Endothelial cell of umbilical vein (primary cell): ENCODE measurements around the gene FRMD4A. TPM values are rescaled to one million over a fixed set of nuclear protein-coding genes. Genes with fewer than 3 reads are reported as not detected.
"Not testable (repeated sequence)": the region's sequence is repeated elsewhere in the genome, so short reads cannot be mapped to it uniquely, and the experiment has no call there.

ENCODE experiments used
- BruUV-seq: library from RNA; stranded (reverse); fragments of 400-500 nt; replicated peaks from 2 replicates; lab custom pipeline; 2021; lab: Mats Ljungman, UMichigan
- CTCF ChIA-PET: fragments of 300-600, 350-600 bp; sonication (Branson Sonifier 250); formaldehyde crosslinking; loops from one replicate; lab custom pipeline; 2021; ENCODE audit warnings: antibody characterized with exemption, inconsistent platforms; lab: Charles Lee
- POLR2A ChIA-PET: fragments of 300-600, 350-600 bp; sonication (Branson Sonifier 250); formaldehyde crosslinking; loops from one replicate; lab custom pipeline; 2021; ENCODE audit warnings: antibody characterized with exemption, inconsistent platforms; lab: Charles Lee
- DNase-seq: peaks from one replicate; pipeline ENCODE4 v3.0.0-alpha.2; 2011; ENCODE audit warnings: low read depth, low spot score
- FAIRE-seq: peaks from 2 replicates; lab custom pipeline; 2011; peaks lifted over from hg19 to GRCh38; lab: Jason Lieb, UNC
- H2AFZ ChIP-seq: 2 replicates; pipeline ENCODE4 v1.6.0; 2012; ENCODE audit warnings: low read depth, low read length, control low read depth, inconsistent platforms
- H3K27ac ChIP-seq: 2 replicates; pipeline ENCODE4 v1.5.1; 2011; ENCODE audit warnings: low read depth, mild to moderate bottlenecking, control low read depth, low read length, moderate library complexity; ENCODE audit not compliant: insufficient read depth
- H3K27me3 ChIP-seq, 2 experiments: 2 replicates each; pipeline versions ENCODE4 v1.6.0 to v1.6.1; 2011; ENCODE audit warnings: low read length in 2 of 2, mixed read lengths in 1 of 2; ENCODE audit not compliant: control insufficient read depth in 2 of 2, insufficient read depth in 2 of 2
- H3K36me3 ChIP-seq, 2 experiments: 2 replicates in 1 of 2; 3 replicates in 1 of 2; pipeline ENCODE4 v1.5.1; 2011; ENCODE audit warnings: low read length in 2 of 2, mild to moderate bottlenecking in 1 of 2, moderate library complexity in 1 of 2; ENCODE audit not compliant: control insufficient read depth in 2 of 2, insufficient read depth in 2 of 2; ENCODE audit errors: extremely low read depth in 1 of 2
- H3K4me1 ChIP-seq: 3 replicates; pipeline ENCODE4 v1.5.1; 2011; ENCODE audit warnings: mild to moderate bottlenecking, low read length; ENCODE audit not compliant: control insufficient read depth, insufficient read depth; ENCODE audit errors: extremely low read depth
- H3K4me2 ChIP-seq: 2 replicates; pipeline ENCODE4 v1.6.1; 2011; ENCODE audit warnings: low read length, control low read depth, mixed read lengths; ENCODE audit not compliant: insufficient read depth
- H3K4me3 ChIP-seq, 3 experiments: fragments of 200-600 bp in 1 of 3; sonication (generic), shearing (Covaris generic) in 1 of 3; replicated peaks in 1 of 3; 2 replicates each; pipeline ENCODE4 v1.5.1; 2011 to 2016; ENCODE audit warnings: control low read depth in 3 of 3, low read length in 3 of 3, mild to moderate bottlenecking in 2 of 3, inconsistent platforms in 1 of 3, low read depth in 1 of 3, moderate library complexity in 1 of 3; ENCODE audit not compliant: insufficient read depth in 1 of 3
- H3K79me2 ChIP-seq: 2 replicates; pipeline ENCODE4 v1.6.0; 2012; ENCODE audit warnings: low read length, inconsistent platforms; ENCODE audit not compliant: control insufficient read depth, insufficient read depth
- H3K9ac ChIP-seq: replicated peaks from 2 replicates; pipeline ENCODE3; 2011; ENCODE audit warnings: low read length, control low read depth; ENCODE audit not compliant: insufficient read depth; ENCODE audit errors: extremely low read depth
- H3K9me1 ChIP-seq: replicated peaks from 3 replicates; pipeline ENCODE4 v1.6.0; 2011; ENCODE audit warnings: mild to moderate bottlenecking, low read length; ENCODE audit not compliant: control insufficient read depth, insufficient read depth; ENCODE audit errors: extremely low read depth
- H3K9me3 ChIP-seq: replicated peaks from 2 replicates; pipeline ENCODE4 v1.5.1; 2012; ENCODE audit warnings: low read length, inconsistent platforms; ENCODE audit not compliant: control insufficient read depth, insufficient read depth
- H4K20me1 ChIP-seq: replicated peaks from 2 replicates; pipeline ENCODE3; 2011; ENCODE audit warnings: mild to moderate bottlenecking, low read length; ENCODE audit not compliant: control insufficient read depth, insufficient read depth; ENCODE audit errors: extremely low read depth
- CTCF ChIP-seq, 2 donors: IDR thresholded peaks; 1 replicate in 1 of 2; 2 replicates in 1 of 2; pipeline ENCODE4 v1.5.1; 2011; ENCODE audit warnings: low read length in 2 of 2, mild to moderate bottlenecking in 2 of 2, moderate library complexity in 2 of 2, control low read depth in 1 of 2, inconsistent platforms in 1 of 2, low read depth in 1 of 2; ENCODE audit not compliant: insufficient read depth in 1 of 2; ENCODE audit errors: extremely low read depth in 1 of 2
- EZH2 ChIP-seq: IDR thresholded peaks from 2 replicates; pipeline ENCODE4 v1.6.1; 2012; ENCODE audit warnings: borderline replicate concordance, low read depth, mild to moderate bottlenecking, moderate library complexity, low read length, inconsistent platforms; ENCODE audit not compliant: severe bottlenecking
- FOS ChIP-seq: IDR thresholded peaks from 2 replicates; pipeline ENCODE4 v1.6.1; 2011; ENCODE audit warnings: mild to moderate bottlenecking, low read length, moderate library complexity, borderline replicate concordance; ENCODE audit not compliant: insufficient read depth
- GATA2 ChIP-seq: IDR thresholded peaks from 2 replicates; pipeline ENCODE4 v1.7.0; 2011; ENCODE audit warnings: low read depth, mild to moderate bottlenecking, moderate library complexity, mixed read lengths, low read length; ENCODE audit not compliant: insufficient read length, insufficient read depth
- JUN ChIP-seq: IDR thresholded peaks from 2 replicates; pipeline ENCODE4 v1.6.1; 2011; ENCODE audit warnings: borderline replicate concordance, low read depth; ENCODE audit not compliant: insufficient read length, insufficient read depth
- MYC ChIP-seq: IDR thresholded peaks from one replicate; pipeline ENCODE4 v1.6.1; 2011; ENCODE audit warnings: mild to moderate bottlenecking, low read depth, low read length
- POLR2A ChIP-seq: IDR thresholded peaks from 2 replicates; pipeline ENCODE4 v1.6.1; 2012; ENCODE audit warnings: low read depth, mild to moderate bottlenecking, control low read depth, low read length
- POLR2AphosphoS5 ChIP-seq: IDR thresholded peaks from 2 replicates; pipeline ENCODE4 v1.6.1; 2012; ENCODE audit warnings: low read depth, mild to moderate bottlenecking, control low read depth, low read length, moderate library complexity; ENCODE audit not compliant: insufficient read depth
- dilution Hi-C: fragments of 300-500 bp; cut with MboI; formaldehyde crosslinking; loops from one replicate; pipeline ENCODE4 v1.15.0; 2019; ENCODE audit warnings: low sequenced_read_pairs; ENCODE audit not compliant: extremely low pct_ligation_motif_present
- intact Hi-C: fragments of 100-400 bp; cut with micrococcal nuclease; formaldehyde crosslinking; loops from one replicate; pipeline ENCODE4 v1.10.0; 2022
- polyA plus RNA-seq, 4 experiments: library from polyadenylated mRNA; depleted of rRNA in 3 of 4; stranded (reverse) in 3 of 4; unstranded in 1 of 4; fragments of >200 nt; gene quantifications; 2 replicates each; pipeline versions ENCODE4 v1.2.1 to v1.2.3, GENCODE V29; 2011 to 2012; ENCODE audit warnings: missing spikeins in 1 of 4
- total RNA-seq: library from RNA; stranded (reverse); gene quantifications from 2 replicates; pipeline ENCODE4 v1.2.3, GENCODE V29; 2021
- TF ChIP-seq, protein P1 (sequence below): IDR thresholded peaks from 2 replicates; pipeline ENCODE4 v1.6.1; 2011; ENCODE audit not compliant: insufficient read depth, insufficient read length

FRMD4A gene
- total and polyA plus RNA-seq, 2 donors (not counting 3 experiments of a cell fraction or from before 2014, with no cell fraction given) = 123 to 148 TPM

DNA sequence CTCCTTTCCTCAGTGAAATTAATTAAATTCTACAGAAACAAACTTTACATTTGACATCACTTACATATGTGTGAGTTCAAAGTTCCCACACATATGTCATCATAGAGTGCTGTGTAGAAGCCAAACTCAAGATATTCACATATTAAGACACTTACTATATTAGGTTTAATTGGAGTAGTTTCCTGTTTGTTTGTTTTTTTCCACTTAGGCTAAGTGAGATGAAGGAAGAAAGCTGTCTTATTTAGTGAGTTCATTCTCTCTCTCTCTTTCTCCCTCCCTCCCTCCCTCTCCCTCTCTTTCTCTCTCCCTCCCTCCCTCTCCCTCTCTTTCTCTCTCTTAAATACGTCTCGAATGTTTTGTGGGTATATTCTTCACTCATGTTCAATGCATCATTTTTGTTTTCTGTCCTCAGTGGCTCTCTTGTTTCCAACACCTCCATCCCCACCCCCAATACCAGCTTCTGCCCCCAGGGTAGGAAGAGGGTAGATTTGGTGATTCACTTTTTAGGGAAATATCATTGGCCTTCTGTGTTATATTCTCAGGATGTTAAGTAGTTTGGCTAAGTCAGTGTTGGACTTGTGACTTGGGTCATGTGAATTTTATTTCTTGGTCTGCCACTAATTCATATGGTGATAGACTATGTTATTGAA, 262.0 kb downstream of the FRMD4A start:
- no peak overlapping the region for H3K27ac ChIP-seq
- TF ChIP-seq POLR2A (no peak), EZH2 (no peak), GATA2 (no peak), POLR2AphosphoS5 (no peak), FOS (no peak), MYC (no peak), JUN (no peak), CTCF (IDR thresholded peaks at IDR 0.05; ENCODE audit: extremely low read depth in 1 of 2, insufficient read depth in 1 of 2, low read depth in 1 of 2, low read length in 2 of 2) (no peak)
- TF ChIP-seq, protein P1, sequence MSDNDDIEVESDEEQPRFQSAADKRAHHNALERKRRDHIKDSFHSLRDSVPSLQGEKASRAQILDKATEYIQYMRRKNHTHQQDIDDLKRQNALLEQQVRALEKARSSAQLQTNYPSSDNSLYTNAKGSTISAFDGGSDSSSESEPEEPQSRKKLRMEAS = no peak
- ChIA-PET CTCF (interaction anchor here (1.4 kb wide), 1 partner anchor 14 kb away, joined by 5 read pairs; no protein-coding TSS in a partner anchor), POLR2A (no interaction called here)
- no peaks in the 10 kb centered on the region for H3K9me1 ChIP-seq
- no peaks in the 10 kb centered on the region for H3K9me3 ChIP-seq
- H3K4me2 ChIP-seq = no peak overlapping the region
- H3K36me3 ChIP-seq = no peaks in the 10 kb centered on the region
- H3K9ac ChIP-seq = no peak overlapping the region
- no peaks in the 10 kb centered on the region for H3K79me2 ChIP-seq
- no peaks in the 10 kb centered on the region for H4K20me1 ChIP-seq
- intact Hi-C loops (no loop called here), dilution Hi-C loops (no loop called here)
- peaks cover 28% of the 10 kb centered on the region for H3K4me1 ChIP-seq
- peaks cover 0 to 3% of the 10 kb centered on the region in 2 experiments for H3K27me3 ChIP-seq
- FAIRE-seq (no peak), DNase-seq (no peak)
- no peak overlapping the region for H3K4me3 ChIP-seq
- H2AFZ ChIP-seq = no peak overlapping the region
- no TSS peak for BruUV-seq

DNA sequence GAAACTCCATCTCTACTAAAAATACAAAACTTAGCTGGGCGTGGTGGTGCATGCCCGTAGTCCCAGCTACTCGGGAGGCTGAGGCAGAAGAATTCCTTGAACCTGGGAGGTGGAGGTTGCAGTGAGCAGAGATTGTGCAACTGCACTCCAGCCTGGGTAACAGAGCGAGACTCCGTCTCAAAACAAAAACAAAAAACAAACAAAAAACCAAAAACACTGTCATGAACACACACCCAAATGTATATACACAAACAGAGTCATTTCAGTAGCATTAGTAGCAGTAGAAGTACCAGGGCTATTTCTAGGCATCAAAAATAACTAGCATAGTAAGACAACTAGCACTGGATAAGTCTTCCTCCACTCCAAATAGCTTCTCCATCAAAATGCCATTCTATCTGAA, 263.1 kb downstream of the FRMD4A start:
- POLR2A ChIA-PET, intact Hi-C loops, H3K79me2 ChIP-seq, H2AFZ ChIP-seq, H3K9ac ChIP-seq, H4K20me1 ChIP-seq, dilution Hi-C loops, H3K36me3 ChIP-seq, H3K4me3 ChIP-seq, H3K4me2 ChIP-seq, H3K9me3 ChIP-seq, H3K27me3 ChIP-seq, H3K27ac ChIP-seq, FAIRE-seq, BruUV-seq, H3K9me1 ChIP-seq, DNase-seq: not testable (repeated sequence)
- CTCF ChIA-PET = interaction anchor here (0.9 to 1.2 kb wide), 2 partner anchors 10 to 35 kb away, joined by 3 read pairs; no protein-coding TSS in a partner anchor
- peaks cover 18% of the 10 kb centered on the region for H3K4me1 ChIP-seq
